ENCODE data around the gene STX4.

- TF ChIP-seq, protein P1, sequence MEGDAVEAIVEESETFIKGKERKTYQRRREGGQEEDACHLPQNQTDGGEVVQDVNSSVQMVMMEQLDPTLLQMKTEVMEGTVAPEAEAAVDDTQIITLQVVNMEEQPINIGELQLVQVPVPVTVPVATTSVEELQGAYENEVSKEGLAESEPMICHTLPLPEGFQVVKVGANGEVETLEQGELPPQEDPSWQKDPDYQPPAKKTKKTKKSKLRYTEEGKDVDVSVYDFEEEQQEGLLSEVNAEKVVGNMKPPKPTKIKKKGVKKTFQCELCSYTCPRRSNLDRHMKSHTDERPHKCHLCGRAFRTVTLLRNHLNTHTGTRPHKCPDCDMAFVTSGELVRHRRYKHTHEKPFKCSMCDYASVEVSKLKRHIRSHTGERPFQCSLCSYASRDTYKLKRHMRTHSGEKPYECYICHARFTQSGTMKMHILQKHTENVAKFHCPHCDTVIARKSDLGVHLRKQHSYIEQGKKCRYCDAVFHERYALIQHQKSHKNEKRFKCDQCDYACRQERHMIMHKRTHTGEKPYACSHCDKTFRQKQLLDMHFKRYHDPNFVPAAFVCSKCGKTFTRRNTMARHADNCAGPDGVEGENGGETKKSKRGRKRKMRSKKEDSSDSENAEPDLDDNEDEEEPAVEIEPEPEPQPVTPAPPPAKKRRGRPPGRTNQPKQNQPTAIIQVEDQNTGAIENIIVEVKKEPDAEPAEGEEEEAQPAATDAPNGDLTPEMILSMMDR (conservative IDR thresholded peaks at IDR 0.05), result no peak
- no peak for TF ChIP-seq ZFX (IDR thresholded peaks at IDR 0.05)
Observed at GRCh38 chr16:31077024-31077423, 43.7 kb downstream of the STX4 start.
